CD4-positive, alpha-beta T cell treated with Interleukin-15 for 4 hours (primary cell): Measurements from ENCODE around the gene KLHDC9.

Experiments
- DNase-seq: peaks from one replicate; pipeline ENCODE4 v3.0.0-alpha.2; 2020; ENCODE audit warnings: low spot score

KLHDC9 gene

DNA sequence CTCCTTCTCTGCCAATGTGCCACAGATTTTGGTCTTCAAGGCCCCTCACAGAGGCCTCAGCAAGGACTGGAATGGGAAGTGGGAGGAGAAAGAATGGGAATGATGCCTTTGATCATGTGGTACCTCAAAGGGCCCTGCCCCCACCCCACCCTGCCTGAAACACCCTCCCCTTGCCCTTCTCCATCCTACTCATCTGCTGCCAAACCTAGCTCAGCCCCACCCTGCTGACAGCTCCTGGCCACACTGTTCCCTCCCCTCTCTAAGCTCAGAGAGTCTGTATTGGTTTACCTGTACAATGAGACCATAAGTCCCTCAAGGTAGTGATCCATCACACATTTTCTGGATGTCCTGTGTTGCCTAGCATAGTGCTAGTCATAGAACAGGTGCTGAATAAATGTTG lies 21.8 kb upstream of the KLHDC9 start:
- no peak for DNase-seq

GRCh38 chr1:161077426-161077825 lies 20.7 kb upstream of the KLHDC9 start:
- DNase-seq, result no peak

GRCh38 chr1:161079436-161080110 lies 18.6 kb upstream of the KLHDC9 start:
- DNase-seq, result no peak

DNA sequence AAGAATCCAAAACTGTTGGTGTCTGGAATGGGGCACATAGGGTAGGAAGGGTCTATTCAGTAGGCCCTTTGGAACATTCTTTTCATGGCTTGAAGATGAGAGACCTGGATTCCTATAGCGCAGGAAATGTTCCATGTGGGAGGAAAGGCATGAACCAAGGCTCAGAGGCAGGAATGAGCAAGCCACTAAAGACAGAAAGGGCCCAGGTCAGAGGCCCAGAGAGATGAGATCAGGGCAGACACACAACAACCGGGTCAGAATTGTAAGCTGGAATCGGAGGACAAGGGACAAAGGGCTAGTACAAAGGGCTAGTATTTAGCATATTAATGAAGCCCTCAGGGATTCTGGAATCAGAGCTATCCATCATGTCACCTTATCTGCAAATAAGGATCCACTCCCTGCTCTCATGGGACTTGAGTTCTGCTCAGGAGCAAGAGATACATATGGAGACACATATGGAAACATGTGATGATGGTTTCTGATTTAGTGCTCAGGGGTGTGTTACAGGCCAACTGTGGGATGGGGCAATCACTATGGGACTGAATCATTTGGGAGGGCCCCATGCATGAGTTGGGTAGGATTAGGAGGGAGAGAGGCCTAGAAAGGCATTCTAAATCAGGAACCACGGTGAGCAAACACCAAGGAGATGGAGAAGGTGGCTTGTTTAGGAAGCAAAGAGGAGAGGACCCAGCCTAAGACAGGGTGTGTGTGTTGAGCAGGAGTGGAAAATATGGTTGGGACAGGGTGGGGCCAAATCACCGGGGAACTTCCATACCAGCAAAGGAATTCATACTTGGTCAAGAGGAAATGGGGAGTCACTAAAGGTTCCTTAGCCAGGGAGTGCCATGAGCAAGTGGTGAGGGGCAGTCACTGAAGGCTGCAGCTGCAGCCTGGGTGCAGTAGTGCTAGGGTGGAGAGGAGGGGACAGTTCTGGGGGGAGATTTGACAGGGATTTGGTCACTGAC lies 17.4 kb upstream of the KLHDC9 start:
- no peak for DNase-seq

- no peak for DNase-seq
These were observed 16.6 kb upstream of the KLHDC9 start for GRCh38 chr1:161081519-161081918.

DNA sequence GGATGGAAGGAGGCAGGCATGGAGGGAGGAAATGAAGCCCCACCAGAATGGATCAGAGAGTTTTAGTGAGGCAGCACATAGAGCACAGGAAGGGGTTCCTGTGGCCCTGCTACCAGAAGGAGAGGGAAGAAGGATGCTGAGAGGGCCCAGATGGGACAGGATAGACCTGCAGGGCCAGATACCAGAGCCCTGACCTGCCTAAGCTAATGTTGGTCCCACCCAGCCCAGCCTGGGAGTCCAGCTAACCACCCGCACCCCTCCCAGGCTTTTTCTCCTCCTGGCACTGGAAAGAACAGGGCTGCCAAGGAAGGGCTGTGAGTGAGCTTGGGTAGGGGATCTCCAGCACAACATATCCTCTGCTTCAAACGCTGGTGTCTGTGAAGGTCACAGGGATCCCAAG lies 15.7 kb upstream of the KLHDC9 start:
- no peak for DNase-seq

GRCh38 chr1:161082996-161083747 lies 15.0 kb upstream of the KLHDC9 start:
- DNase-seq, result no peak

DNA sequence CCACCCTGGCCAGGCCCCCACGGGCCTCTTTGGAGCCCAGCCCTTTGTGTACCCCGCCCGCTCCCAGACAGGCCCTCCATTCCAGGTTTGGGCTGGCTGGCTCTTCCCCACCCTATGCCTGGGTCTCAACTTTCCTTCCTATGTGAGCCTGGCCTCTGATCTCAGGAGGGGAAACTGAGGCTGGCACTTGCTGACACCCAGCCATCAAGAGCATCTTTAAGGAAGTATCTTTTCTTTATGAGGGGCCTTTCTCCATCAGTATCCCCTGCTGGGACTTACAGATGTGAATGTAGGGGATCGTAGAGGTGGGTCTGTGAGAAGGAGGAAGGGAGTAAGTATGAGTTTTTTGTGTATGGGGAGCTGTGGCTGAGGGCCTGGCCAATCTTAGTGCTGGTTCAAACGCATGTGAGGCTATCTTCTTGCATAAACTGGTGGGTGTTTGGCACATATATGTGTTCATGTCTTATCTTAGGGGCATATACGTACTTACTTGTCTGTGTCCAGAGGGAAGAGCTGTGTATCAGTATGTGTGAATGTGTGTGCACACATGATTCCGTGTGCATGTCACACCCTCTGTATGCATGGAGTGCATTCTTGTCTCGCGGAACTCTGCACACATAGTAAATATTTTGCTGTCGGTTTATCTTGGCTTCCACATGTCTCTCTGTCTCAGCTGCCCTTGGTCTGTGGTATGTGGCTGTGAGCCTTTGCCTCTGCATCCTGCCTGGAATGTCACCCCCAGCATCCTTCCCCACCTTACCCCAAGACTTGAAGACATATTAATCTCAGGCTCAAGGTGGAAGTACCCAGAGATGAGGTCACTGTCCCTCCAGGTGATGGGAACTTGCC lies 14.2 kb upstream of the KLHDC9 start:
- no peak for DNase-seq

GRCh38 chr1:161084597-161084988 lies 13.6 kb upstream of the KLHDC9 start:
- DNase-seq, result no peak

- DNase-seq, result no peak
These were observed 13.0 kb upstream of the KLHDC9 start for GRCh38 chr1:161085165-161085564.

GRCh38 chr1:161086457-161086856 lies 11.7 kb upstream of the KLHDC9 start:
- no peak for DNase-seq

GRCh38 chr1:161088587-161089110 lies 9.5 kb upstream of the KLHDC9 start:
- DNase-seq, result no peak

DNA sequence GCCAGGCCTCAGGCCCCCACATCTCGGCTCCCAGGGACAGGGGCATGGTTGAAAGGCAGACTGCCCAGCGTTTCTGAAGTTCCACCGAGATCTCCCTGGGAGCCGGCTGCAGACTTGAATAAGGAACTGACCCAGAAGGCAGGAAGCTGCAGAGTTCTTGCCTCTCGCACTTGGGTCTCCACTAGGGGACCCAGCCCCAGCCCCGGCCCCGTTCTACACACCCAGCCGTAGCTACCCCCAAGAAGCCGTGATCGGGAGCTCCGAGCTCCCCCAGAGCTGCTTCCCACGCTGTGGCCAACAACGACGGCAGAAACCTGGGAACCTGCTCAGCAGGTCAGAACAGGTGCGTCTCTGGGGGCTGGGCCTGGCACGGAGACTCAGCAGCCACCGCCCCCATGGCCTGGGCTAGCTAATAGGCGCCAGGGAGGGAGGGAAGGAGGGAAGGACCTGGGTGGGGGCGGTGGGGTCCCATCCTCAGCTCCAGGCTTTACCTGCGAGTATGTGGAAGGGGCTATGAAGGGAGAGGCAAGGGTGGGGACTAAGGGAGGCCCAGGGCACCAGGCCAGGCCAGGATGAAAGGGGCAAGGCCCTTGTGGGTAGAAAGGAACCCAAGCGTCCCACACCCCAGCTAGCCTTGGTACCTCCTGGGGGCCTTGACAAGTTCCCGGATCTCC lies 8.8 kb upstream of the KLHDC9 start, which contains the start of gene NECTIN4:
NECTIN4 (minus strand) TSS at position 308 of the 674 bp plus-strand sequence; CDS start at position 46, 262 bp downstream.
- DNase-seq, result no peak

DNA sequence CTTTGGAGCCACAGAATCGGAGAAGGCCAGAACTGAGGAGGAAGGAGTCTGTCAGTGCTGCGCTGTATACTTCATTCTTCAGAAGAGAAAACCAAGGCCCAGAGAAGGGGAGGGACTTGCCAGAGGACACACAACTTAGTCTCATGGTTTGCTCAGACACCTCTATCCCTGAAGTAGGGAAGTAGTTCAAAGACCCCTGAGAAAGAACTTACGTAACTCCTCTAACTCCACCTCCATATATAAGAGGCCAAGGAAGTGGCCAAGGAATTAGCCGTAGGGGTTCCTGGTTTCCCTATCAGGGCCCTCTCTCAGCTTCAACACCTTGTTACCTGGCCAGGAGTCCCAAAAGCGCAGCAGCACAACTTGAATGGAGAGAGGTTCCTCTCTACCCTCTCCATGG lies 8.2 kb upstream of the KLHDC9 start:
- DNase-seq, result no peak

- DNase-seq, result no peak
These were observed 7.5 kb upstream of the KLHDC9 start for GRCh38 chr1:161090617-161091016.

DNA sequence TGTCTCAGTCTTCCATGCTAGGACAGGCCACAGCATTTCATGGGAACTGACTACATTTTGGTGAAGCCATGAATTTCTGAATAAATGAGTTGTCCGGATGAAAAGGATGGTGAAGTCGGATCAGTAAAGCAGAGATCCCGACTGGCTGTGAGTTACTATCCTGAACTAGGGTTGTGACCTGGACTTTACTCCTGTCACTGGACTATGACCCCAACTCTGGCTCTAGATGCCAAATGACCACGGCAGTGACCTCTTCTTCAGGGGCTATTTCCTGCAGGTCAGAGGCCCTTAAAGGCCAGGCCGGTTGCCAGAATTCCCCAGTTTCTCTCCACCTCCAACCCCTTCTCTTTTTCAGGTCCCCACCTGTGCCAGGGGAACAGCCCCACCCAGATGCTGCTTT lies 7.1 kb upstream of the KLHDC9 start:
- DNase-seq, result no peak

DNA sequence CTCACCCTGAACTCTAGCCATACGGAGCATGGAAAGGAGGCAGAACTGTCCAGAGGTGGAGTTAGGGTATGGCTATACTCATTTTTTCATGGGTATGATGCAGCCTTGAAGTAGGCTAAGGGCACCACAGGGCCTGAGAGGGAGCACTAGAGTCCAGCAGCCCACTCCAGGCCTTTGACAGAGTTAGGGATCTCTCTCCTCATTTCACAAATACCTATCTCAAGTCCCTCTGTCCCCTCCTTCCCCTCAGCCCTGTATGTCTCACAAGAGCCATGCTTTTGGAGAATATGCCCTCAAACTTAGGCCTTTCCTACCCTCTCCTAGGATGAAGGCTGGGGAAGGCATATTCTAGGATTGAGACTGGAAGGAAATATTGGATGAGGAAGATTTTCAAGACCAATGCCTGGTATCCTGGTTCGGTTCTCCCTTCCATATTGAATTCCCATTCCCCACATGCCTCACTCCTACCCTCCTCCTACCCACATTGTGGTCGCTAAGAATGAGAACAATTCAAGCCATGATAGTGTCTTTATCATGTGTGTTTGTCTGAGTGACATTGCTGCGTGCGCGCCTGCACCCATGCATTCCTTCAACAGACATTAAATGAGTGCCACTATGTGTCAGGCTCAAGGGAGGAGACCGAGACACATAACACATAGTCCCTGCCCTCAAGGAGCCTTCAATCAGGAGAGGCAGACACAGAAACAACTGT lies 6.2 kb upstream of the KLHDC9 start:
- DNase-seq, result no peak

GRCh38 chr1:161092621-161093028 lies 5.5 kb upstream of the KLHDC9 start:
- peak; percentile 30 for DNase-seq

DNA sequence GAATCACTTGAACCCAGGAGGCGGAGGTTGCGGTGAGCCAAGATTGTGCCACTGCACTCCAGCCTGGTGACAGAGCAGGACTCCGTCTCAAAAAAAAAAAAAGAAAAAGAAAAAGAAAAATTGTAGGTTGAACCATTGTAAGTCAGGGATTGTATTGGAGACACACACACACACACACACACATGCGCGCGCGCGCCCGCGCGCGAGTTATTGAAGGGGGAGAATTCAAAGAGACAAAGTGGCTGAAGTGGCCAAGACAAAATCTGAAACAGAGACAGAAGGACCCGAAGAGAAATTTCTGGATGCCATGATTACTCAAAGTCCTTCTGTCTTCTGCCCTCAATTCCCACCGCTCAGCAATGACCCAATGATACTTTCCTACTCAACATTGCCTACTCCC lies 3.7 kb upstream of the KLHDC9 start:
- no peak for DNase-seq

DNA sequence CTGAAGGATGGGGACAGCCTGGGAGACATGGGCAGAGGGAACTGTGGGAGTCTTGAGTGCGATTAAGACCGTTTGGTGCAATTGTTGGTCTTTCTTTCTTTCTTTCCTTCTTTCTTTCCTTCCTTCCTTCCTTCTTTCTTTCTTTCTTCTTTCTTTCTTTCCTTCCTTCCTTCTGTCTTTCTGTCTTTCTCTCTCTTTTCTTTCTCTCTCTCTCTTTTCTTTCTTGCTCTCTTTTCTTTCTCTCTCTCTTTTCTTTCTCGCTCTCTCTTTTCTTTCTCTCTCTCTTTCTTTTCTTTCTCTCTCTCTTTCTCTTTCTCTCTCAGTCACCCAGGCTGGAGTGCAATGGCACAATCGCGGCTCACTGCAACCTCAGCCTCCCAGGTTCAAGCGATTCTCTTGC lies 2.9 kb upstream of the KLHDC9 start:
- DNase-seq, result no peak
